Astrocyte of the spinal cord (primary cell): ENCODE data around the gene HABP4.
A peak's percentile ranks its signal among the peaks of the same experiment; 100 is the strongest.

Source experiments
- DNase-seq: peaks from one replicate; pipeline ENCODE4 v3.0.0; 2011; ENCODE audit warnings: low read depth, low spot score
- H3K4me3 ChIP-seq: 2 replicates; pipeline ENCODE4 v1.5.1; 2011; ENCODE audit warnings: low read depth, mild to moderate bottlenecking, low read length, moderate library complexity
- CTCF ChIP-seq: IDR thresholded peaks from 2 replicates; pipeline ENCODE4 v1.5.1; 2012; ENCODE audit warnings: low read depth, mild to moderate bottlenecking, low read length, inconsistent platforms
- in situ Hi-C: cut with HindIII; loops from 2 replicates; pipeline ENCODE4 v1.10.0; 2017; ENCODE audit warnings: low sequenced_read_pairs

HABP4 gene

GRCh38 chr9:96417051-96417586, 32.9 kb upstream of the HABP4 start:
- peak overlapping the region; percentile 59 for H3K4me3 ChIP-seq
- in situ Hi-C loops = no loop called here
- no peak for TF ChIP-seq CTCF
- peak; percentile 82 for DNase-seq

- no peak for TF ChIP-seq CTCF
- H3K4me3 ChIP-seq = peak overlapping the region; percentile 59
- DNase-seq = no peak
- in situ Hi-C loops = no loop called here
These were observed 32.3 kb upstream of the HABP4 start for GRCh38 chr9:96417661-96418082.

- TF ChIP-seq CTCF = no peak
- peak within 1 kb of the TSS; percentile 74 for H3K4me3 ChIP-seq
- in situ Hi-C loops = no loop called here
- DNase-seq = peak; percentile 100
These were observed 31.7 kb upstream of the HABP4 start, which contains the start of gene ZNF367 for GRCh38 chr9:96418083-96418919. ZNF367 (minus strand) TSS chr9:96418370; CDS start chr9:96418032, 338 bp downstream.

- H3K4me3 ChIP-seq = peak overlapping the region; percentile 74
- in situ Hi-C loops = no loop called here
- DNase-seq = peak; percentile 54
- no peak for TF ChIP-seq CTCF
These were observed 30.9 kb upstream of the HABP4 start for GRCh38 chr9:96418920-96419690.

GRCh38 chr9:96419691-96419969, 30.3 kb upstream of the HABP4 start:
- H3K4me3 ChIP-seq = peak overlapping the region; percentile 74
- no peak for TF ChIP-seq CTCF
- in situ Hi-C loops = no loop called here
- peak; percentile 13 for DNase-seq

- in situ Hi-C loops = no loop called here
- TF ChIP-seq CTCF = no peak
- DNase-seq = peak; percentile 90
- no peak overlapping the region for H3K4me3 ChIP-seq
These were observed 29.3 kb upstream of the HABP4 start for GRCh38 chr9:96420468-96421219.
